Fibroblast of lung (primary cell): Measurements from ENCODE around the gene IL21R. TPM values are rescaled to one million over a fixed set of nuclear protein-coding genes. Genes with fewer than 3 reads are reported as not detected.

Experiments used
- DNase-seq, 2 donors: peaks; one replicate each; pipeline versions ENCODE4 v3.0.0 to v3.0.0-alpha.2; 2010; ENCODE audit warnings: low read depth in 2 of 2
- H2AFZ ChIP-seq: 2 replicates; pipeline ENCODE4 v1.5.1; 2012; ENCODE audit warnings: low read length, control low read depth, inconsistent platforms
- H3K27ac ChIP-seq: 2 replicates; pipeline ENCODE4 v1.5.1; 2011; ENCODE audit warnings: low read length, control low read depth; ENCODE audit not compliant: insufficient read depth
- H3K27me3 ChIP-seq: 2 replicates; pipeline ENCODE4 v1.5.1; 2011; ENCODE audit warnings: mild to moderate bottlenecking, low read length; ENCODE audit not compliant: control insufficient read depth, insufficient read depth
- H3K36me3 ChIP-seq: 2 replicates; pipeline ENCODE4 v1.5.1; 2011; ENCODE audit warnings: low read length; ENCODE audit not compliant: control insufficient read depth, insufficient read depth
- H3K4me1 ChIP-seq: 2 replicates; pipeline ENCODE4 v1.5.1; 2011; ENCODE audit warnings: low read length; ENCODE audit not compliant: control insufficient read depth, insufficient read depth; ENCODE audit errors: extremely low read depth
- H3K4me2 ChIP-seq: 2 replicates; pipeline ENCODE4 v1.5.1; 2011; ENCODE audit warnings: low read length, control low read depth; ENCODE audit not compliant: insufficient read depth; ENCODE audit errors: extremely low read depth
- H3K4me3 ChIP-seq, 4 experiments: fragments of 200-600 bp in 1 of 4; sonication (generic) in 1 of 4; replicated peaks in 1 of 4; 2 replicates each; pipeline ENCODE4 v1.5.1; 2011 to 2016; ENCODE audit warnings: low read length in 4 of 4, low read depth in 3 of 4, mild to moderate bottlenecking in 3 of 4, control low read depth in 2 of 4, inconsistent platforms in 1 of 4, mixed read lengths in 1 of 4; ENCODE audit not compliant: insufficient read depth in 1 of 4; ENCODE audit errors: control extremely low read depth in 1 of 4
- H3K79me2 ChIP-seq: 2 replicates; pipeline ENCODE4 v1.5.1; 2012; ENCODE audit warnings: mild to moderate bottlenecking, low read length, inconsistent platforms; ENCODE audit not compliant: control insufficient read depth, insufficient read depth
- H3K9ac ChIP-seq: 2 replicates; pipeline ENCODE4 v1.5.1; 2011; ENCODE audit warnings: mild to moderate bottlenecking, low read length, control low read depth; ENCODE audit not compliant: insufficient read depth
- H3K9me3 ChIP-seq: 2 replicates; pipeline ENCODE4 v1.5.1; 2012; ENCODE audit warnings: low read depth, low read length; ENCODE audit not compliant: control insufficient read depth, insufficient read depth
- H4K20me1 ChIP-seq: 2 replicates; pipeline ENCODE4 v1.5.1; 2011; ENCODE audit warnings: low read length; ENCODE audit not compliant: control insufficient read depth, insufficient read depth; ENCODE audit errors: extremely low read depth
- EZH2 ChIP-seq: IDR thresholded peaks from 2 replicates; pipeline ENCODE4 v1.5.1; 2012; ENCODE audit warnings: low read length, control low read depth, mild to moderate bottlenecking; ENCODE audit errors: missing control alignments
- polyA plus RNA-seq, 2 donors: library from polyadenylated mRNA; depleted of rRNA in 1 of 2; stranded (reverse) in 1 of 2; unstranded in 1 of 2; fragments of >200 nt; gene quantifications; 2 replicates each; pipeline ENCODE4 v1.2.1, GENCODE V29; 2011 to 2012; ENCODE audit warnings: missing spikeins in 1 of 2
- total RNA-seq: library from RNA; depleted of rRNA; stranded (reverse); fragments of >200 nt; gene quantifications from 2 replicates; pipeline ENCODE4 v1.2.1, GENCODE V29; 2014
- TF ChIP-seq, protein P1 (sequence below), 2 donors: IDR thresholded peaks in 1 of 2; conservative IDR thresholded peaks in 1 of 2; 1 replicate in 1 of 2; 2 replicates in 1 of 2; pipeline ENCODE4 v1.5.1; 2011 to 2012; ENCODE audit warnings: low read length in 2 of 2, control low read depth in 1 of 2, inconsistent platforms in 1 of 2, low read depth in 1 of 2, mild to moderate bottlenecking in 1 of 2

The IL21R gene
- total and polyA plus RNA-seq, 2 donors (not counting 1 experiment from before 2014, with no cell fraction given) = 0.95 to 7.4 TPM

DNA sequence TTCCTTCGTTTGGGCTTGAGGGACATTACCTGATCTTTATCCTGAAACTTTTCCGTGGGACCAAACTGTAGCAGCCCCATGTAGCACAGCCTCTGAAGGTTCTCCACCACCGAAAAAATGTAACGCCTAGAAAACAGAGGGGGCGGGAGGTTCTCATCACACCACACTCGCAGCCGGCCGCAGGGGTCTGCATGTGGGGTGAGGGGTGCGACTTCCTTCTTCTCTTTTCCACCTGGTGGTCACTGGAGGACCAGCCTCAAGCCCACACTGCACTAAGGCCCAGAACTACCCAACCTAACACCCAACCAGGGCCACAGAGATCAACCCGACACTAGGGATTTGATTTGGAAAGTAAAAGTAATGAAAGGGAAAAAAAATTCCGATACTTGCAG lies 90.6 kb downstream of the IL21R start:
- H3K9ac ChIP-seq = no peak overlapping the region
- H3K4me2 ChIP-seq = no peak overlapping the region
- peaks cover 42% of the 10 kb centered on the region for H3K36me3 ChIP-seq
- H3K9me3 ChIP-seq = no peaks in the 10 kb centered on the region
- no peak for TF ChIP-seq EZH2
- TF ChIP-seq, protein P1, sequence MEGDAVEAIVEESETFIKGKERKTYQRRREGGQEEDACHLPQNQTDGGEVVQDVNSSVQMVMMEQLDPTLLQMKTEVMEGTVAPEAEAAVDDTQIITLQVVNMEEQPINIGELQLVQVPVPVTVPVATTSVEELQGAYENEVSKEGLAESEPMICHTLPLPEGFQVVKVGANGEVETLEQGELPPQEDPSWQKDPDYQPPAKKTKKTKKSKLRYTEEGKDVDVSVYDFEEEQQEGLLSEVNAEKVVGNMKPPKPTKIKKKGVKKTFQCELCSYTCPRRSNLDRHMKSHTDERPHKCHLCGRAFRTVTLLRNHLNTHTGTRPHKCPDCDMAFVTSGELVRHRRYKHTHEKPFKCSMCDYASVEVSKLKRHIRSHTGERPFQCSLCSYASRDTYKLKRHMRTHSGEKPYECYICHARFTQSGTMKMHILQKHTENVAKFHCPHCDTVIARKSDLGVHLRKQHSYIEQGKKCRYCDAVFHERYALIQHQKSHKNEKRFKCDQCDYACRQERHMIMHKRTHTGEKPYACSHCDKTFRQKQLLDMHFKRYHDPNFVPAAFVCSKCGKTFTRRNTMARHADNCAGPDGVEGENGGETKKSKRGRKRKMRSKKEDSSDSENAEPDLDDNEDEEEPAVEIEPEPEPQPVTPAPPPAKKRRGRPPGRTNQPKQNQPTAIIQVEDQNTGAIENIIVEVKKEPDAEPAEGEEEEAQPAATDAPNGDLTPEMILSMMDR (conservative IDR thresholded peaks at IDR 0.05 in 1 of 2, IDR thresholded peaks at IDR 0.05 in 1 of 2; ENCODE audit: low read depth in 1 of 2, low read length in 2 of 2) = no peak
- no peaks in the 10 kb centered on the region for H4K20me1 ChIP-seq
- no peak overlapping the region for H3K27ac ChIP-seq
- DNase-seq = no peak
- H3K4me1 ChIP-seq = peaks cover 2% of the 10 kb centered on the region
- H3K4me3 ChIP-seq = no peak overlapping the region
- no peak overlapping the region for H2AFZ ChIP-seq
- no peaks in the 10 kb centered on the region for H3K79me2 ChIP-seq
- no peaks in the 10 kb centered on the region for H3K27me3 ChIP-seq

DNA sequence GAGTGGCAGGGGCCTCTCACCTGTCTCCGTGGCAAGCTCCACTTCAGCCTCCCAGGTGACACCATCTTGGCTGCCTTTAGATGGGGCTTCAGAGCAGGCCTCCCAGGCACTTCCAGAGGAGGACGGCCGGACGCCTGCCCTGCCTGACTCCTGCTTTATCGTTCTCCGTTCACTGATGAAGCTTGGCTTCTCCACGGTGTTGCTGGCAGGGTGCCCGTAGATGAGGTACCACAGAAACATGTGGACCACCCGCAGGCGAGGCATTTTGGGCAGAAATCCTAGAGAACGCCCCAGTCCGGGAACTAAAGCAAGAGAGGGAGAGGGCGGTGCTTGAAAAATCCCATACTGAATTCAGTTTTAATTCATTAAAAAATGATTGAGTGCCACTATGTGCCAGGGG lies 93.2 kb downstream of the IL21R start:
- H3K4me3 ChIP-seq = no peak overlapping the region
- TF ChIP-seq, protein P1 (conservative IDR thresholded peaks at IDR 0.05 in 1 of 2, IDR thresholded peaks at IDR 0.05 in 1 of 2; ENCODE audit: low read depth in 1 of 2, low read length in 2 of 2) = no peak
- TF ChIP-seq EZH2 = no peak
- H4K20me1 ChIP-seq = no peaks in the 10 kb centered on the region
- H3K4me2 ChIP-seq = peak overlapping the region; percentile 59
- H3K4me1 ChIP-seq = peaks cover 2% of the 10 kb centered on the region
- H3K27ac ChIP-seq = peak overlapping the region; percentile 56
- peak overlapping the region; percentile 7 for H3K9ac ChIP-seq
- H3K79me2 ChIP-seq = no peaks in the 10 kb centered on the region
- no peaks in the 10 kb centered on the region for H3K27me3 ChIP-seq
- no peaks in the 10 kb centered on the region for H3K9me3 ChIP-seq
- peaks cover 33% of the 10 kb centered on the region for H3K36me3 ChIP-seq
- peak; percentile 90 to 92 for DNase-seq
- H2AFZ ChIP-seq = no peak overlapping the region

- H3K27ac ChIP-seq = no peak overlapping the region
- H3K4me2 ChIP-seq = no peak overlapping the region
- H2AFZ ChIP-seq = no peak overlapping the region
- H3K36me3 ChIP-seq = peaks cover 30% of the 10 kb centered on the region
- H3K27me3 ChIP-seq = no peaks in the 10 kb centered on the region
- peak overlapping the region; percentile 16 for H3K9ac ChIP-seq
- peaks cover 2% of the 10 kb centered on the region for H3K4me1 ChIP-seq
- H3K9me3 ChIP-seq = no peaks in the 10 kb centered on the region
- H3K79me2 ChIP-seq = no peaks in the 10 kb centered on the region
- DNase-seq = peak in 1 of 2 donors; percentile 40
- H4K20me1 ChIP-seq = no peaks in the 10 kb centered on the region
- H3K4me3 ChIP-seq = no peak overlapping the region
- TF ChIP-seq EZH2 = no peak
Measured at GRCh38 chr16:27498031-27498825, 96.3 kb downstream of the IL21R start.
